Measurements from ENCODE around the gene MYLK4.
A peak's percentile ranks its signal among the peaks of the same experiment; 100 is the strongest.
"Not testable (repeated sequence)": the region's sequence is repeated elsewhere in the genome, so short reads cannot be mapped to it uniquely, and the experiment has no call there.

The MYLK4 gene

GRCh38 chr6:2775003-2775402, 24.3 kb upstream of the MYLK4 start:
- DNase-seq, result no peak

GRCh38 chr6:2773449-2773848, 22.7 kb upstream of the MYLK4 start:
- no peak for DNase-seq

GRCh38 chr6:2772840-2773239, 22.1 kb upstream of the MYLK4 start:
- DNase-seq, result no peak

GRCh38 chr6:2771079-2771478, 20.4 kb upstream of the MYLK4 start:
- no peak for DNase-seq

GRCh38 chr6:2770171-2770570, 19.4 kb upstream of the MYLK4 start:
- no peak for DNase-seq

GRCh38 chr6:2768696-2769095, 18.0 kb upstream of the MYLK4 start:
- no peak for DNase-seq

GRCh38 chr6:2767657-2768524, 17.2 kb upstream of the MYLK4 start:
- DNase-seq, result no peak

- DNase-seq, result no peak
Observed at GRCh38 chr6:2766767-2767656, 16.3 kb upstream of the MYLK4 start.

GRCh38 chr6:2765896-2766766, 15.4 kb upstream of the MYLK4 start:
- DNase-seq, result no peak

- peak; percentile 94 for DNase-seq
Observed at GRCh38 chr6:2765166-2765895, 14.6 kb upstream of the MYLK4 start, which contains the start of gene WRNIP1. WRNIP1 (plus strand) TSS chr6:2765393; CDS start chr6:2765623, 230 bp downstream.

GRCh38 chr6:2764610-2765165, 14.0 kb upstream of the MYLK4 start:
- peak; percentile 50 for DNase-seq

- no peak for DNase-seq
Observed at GRCh38 chr6:2763876-2764540, 13.3 kb upstream of the MYLK4 start.

- DNase-seq, result no peak
Observed at GRCh38 chr6:2763345-2763841, 12.7 kb upstream of the MYLK4 start.

GRCh38 chr6:2762868-2763267, 12.1 kb upstream of the MYLK4 start:
- DNase-seq, result not testable (repeated sequence)

- DNase-seq, result no peak
Observed at GRCh38 chr6:2760882-2761842, 10.4 kb upstream of the MYLK4 start.

- no peak for DNase-seq
Observed at GRCh38 chr6:2758980-2759379, 8.3 kb upstream of the MYLK4 start.

- no peak for DNase-seq
Observed at GRCh38 chr6:2756687-2757224, 6.0 kb upstream of the MYLK4 start.

GRCh38 chr6:2756241-2756640, 5.5 kb upstream of the MYLK4 start:
- DNase-seq, result no peak

- DNase-seq, result no peak
Observed at GRCh38 chr6:2755456-2755855, 4.7 kb upstream of the MYLK4 start.
